PC-3 (cell line): Measurements from ENCODE around the gene CAPNS1.

Experiments used
- CTCF ChIP-seq: fragments of 300-600 bp; sonication (generic); conservative IDR thresholded peaks from 2 replicates; pipeline ENCODE4 v1.5.1; 2017; ENCODE audit warnings: antibody characterized with exemption, low read depth, mild to moderate bottlenecking, low read length
- EZH2 ChIP-seq: fragments of 300-600 bp; sonication (generic); IDR thresholded peaks from one replicate; pipeline ENCODE4 v1.6.1; 2017; ENCODE audit warnings: antibody characterized with exemption, mild to moderate bottlenecking, low read length; ENCODE audit not compliant: unreplicated experiment
- EZH2phosphoT487 ChIP-seq: fragments of 300-600 bp; sonication (generic); IDR thresholded peaks from 2 replicates; pipeline ENCODE4 v1.6.1; 2018; ENCODE audit warnings: mild to moderate bottlenecking, antibody characterized with exemption, low read length, borderline replicate concordance

GRCh38 chr19:36152019-36152351, 12.1 kb downstream of the CAPNS1 start:
- no peak for TF ChIP-seq CTCF
- no peak for TF ChIP-seq EZH2phosphoT487
- TF ChIP-seq EZH2, result no peak
